HG02885 (cell line): ENCODE measurements around the gene ACOT7.

Experiments
- ATAC-seq: cut with Tn5 transposase; IDR thresholded peaks from one replicate; pipeline ENCODE4 v1.9.1; 2021; ENCODE audit warnings: mild to moderate bottlenecking; ENCODE audit not compliant: unreplicated experiment, poor library complexity

ACOT7 gene

DNA sequence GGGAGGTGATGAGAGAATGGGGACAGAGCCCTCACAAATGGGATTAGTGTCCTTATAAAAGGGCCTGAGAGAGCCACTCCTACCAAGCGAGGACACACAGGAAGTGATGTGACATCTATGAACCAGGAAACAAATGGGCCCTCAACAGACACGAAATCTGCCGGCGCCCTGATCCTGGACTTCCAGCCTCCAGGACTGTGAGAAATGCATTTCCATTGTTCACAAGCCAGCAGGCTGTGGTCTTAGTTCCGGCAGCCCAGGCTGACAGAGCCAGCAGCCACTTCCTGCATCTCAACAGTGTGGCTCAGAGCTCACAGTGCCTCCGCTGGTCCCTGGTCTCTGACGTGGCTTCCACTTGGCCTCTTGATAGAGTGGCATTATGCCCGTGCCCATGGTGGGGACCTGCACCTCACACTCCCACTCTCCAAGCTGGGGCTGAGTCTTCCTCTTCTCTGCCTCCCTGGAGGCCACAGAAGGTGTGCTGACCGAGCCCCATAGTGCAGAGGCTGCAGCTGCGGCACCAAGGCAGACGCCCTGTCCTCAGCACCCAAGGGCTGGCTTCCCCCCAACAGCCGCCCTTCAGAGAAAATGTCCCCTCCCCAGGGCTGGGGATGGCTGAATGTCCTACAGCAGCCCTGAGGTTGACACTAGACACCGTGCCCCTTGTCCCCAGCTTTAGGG is 44.9 kb downstream of the ACOT7 start:
- ATAC-seq, result no peak

GRCh38 chr1:6347641-6348487 is 45.7 kb downstream of the ACOT7 start:
- no peak for ATAC-seq

- no peak for ATAC-seq
Observed at GRCh38 chr1:6345460-6345859, 48.1 kb downstream of the ACOT7 start.

DNA sequence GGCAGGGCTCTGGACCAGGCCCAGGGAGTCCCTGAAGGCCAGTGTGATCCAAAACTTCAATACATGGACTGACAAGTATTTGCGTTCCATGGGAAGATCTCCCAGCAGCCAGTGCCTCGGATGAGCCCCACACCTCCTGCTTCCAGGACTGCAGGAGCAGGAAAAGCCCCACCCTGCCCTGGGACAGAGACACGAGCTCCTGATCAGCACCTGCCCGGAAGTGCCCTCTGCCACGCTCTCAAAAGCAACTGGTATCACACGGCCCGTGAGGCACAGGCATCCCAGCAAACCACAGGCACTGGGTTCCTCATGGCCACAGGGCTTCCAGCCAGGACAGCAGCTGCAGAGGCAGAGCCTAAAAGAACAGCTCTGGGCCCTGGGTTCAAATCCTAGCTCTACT is 48.6 kb downstream of the ACOT7 start:
- no peak for ATAC-seq

DNA sequence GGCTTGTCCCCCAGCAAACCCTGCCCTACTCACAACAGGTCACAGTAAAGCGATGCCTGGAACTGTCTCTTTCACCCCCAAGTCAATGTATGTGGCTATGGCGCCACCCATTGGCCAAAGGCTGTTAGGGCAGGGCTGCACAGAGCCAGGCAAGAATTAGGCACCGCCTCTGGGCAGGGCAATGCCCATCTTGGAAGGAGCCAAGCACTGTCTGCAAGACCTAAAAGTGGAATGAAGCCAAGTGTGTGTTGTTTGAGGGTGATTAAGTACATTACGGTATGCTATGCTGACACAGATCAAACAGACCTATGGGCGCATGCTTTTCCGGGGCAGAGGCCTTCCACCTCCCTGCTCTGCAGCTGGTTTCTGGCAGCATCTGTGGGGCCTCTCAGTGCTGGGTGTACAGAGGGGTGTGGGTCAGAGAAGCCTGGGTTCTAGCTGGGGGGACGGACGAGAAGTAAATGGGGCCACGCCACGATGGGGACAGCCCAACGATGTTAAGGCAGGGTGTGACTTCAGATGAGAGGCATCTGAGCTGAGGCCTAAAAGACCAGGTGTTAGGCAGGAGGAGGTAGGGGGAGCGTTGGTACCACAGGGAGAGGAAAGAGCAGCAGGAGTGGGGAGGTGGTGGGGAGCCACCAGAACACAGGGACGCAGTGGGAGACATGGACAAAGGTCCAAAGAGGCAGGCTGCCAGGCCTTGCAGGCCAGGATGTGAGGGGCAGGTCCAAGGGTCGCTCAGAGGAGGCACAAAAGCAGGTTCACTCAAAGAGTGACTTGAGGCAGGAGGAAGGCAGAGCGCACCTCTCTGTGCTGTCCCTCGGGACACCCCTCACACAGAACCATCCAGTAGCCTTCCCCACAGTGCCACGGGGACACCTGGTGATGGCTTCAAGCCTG is 49.8 kb downstream of the ACOT7 start:
- ATAC-seq, result peak; percentile 49

GRCh38 chr1:6342056-6342455 is 51.5 kb downstream of the ACOT7 start:
- no peak for ATAC-seq

GRCh38 chr1:6338695-6339094 is 54.9 kb downstream of the ACOT7 start:
- no peak for ATAC-seq

GRCh38 chr1:6336776-6337622 is 56.6 kb downstream of the ACOT7 start:
- no peak for ATAC-seq

DNA sequence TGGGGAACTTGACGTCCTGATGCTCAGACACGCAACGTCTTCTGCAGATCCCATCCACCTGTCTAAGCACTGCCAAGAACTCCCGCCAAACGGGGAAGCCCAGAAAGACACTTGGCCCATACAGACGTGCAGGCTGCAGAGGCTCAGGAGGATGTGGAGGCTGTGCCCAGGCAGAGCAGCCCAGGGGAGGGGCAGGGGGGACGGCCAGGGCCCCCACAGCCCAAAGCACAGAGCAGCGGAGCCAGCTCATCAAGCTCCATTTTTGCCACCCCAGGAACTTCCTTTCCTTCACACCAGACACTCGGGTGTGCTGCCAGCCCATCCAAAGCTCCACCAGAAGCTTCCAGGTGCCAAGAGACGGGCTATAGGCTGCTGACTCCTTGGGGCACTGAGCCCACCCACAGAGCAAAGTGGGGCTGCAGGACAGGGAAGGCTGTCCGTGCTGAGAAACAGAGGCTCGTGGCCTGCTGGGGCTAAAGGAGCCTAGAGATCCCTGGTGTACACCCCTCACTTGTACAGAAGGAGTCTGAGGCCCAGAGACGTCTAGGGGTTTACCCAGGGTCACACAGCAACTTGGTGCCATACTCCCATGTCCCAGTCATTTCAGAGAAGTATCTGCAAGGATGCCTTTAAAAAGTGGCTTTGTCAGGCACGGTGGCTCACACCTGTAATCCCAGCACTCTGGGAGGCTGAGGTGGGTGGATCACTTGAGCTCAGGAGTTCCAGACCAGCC is 59.1 kb downstream of the ACOT7 start:
- ATAC-seq, result no peak

DNA sequence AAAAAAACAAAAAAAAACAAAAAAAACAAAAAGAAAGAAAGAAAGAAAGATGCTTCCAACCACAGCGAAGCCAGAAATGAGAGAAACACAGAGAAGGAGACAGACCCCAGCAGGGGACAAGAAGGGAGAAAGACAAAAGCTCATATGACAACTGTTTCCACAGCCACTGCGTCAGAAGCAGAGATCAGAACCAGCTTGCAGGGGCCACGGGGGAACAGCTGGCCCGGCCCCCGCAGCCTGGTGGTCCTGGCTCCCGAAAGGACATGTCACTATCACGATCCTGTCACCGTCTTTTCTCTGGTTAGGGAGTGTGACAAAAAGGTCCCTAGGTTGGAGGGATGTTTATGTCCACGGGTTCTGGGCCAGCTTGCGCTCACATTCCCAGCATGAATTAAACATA is 60.7 kb downstream of the ACOT7 start:
- no peak for ATAC-seq

- no peak for ATAC-seq
Observed at GRCh38 chr1:6331543-6332273, 61.9 kb downstream of the ACOT7 start.

GRCh38 chr1:6330410-6330911 is 63.1 kb downstream of the ACOT7 start:
- ATAC-seq, result no peak

DNA sequence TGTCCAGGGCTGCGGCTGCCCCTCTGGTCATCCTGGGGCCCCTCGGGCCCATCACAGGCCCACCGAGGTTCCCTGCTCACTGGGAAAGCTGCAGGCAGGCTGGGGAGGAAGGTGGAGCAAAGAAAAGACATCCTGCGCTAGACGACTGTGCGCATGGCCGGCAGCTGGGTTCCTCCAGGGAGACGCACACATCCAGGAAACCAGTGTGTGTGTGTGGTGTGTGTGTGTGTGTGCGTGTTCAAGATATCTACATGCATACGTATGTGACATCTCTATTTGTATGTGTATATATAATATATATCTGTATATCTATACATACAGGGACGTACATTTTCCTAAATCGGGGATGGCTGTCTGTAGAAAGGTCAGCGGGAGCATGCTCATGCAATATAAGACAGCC is 63.7 kb downstream of the ACOT7 start:
- no peak for ATAC-seq

GRCh38 chr1:6329396-6329795 is 64.2 kb downstream of the ACOT7 start:
- ATAC-seq, result no peak

DNA sequence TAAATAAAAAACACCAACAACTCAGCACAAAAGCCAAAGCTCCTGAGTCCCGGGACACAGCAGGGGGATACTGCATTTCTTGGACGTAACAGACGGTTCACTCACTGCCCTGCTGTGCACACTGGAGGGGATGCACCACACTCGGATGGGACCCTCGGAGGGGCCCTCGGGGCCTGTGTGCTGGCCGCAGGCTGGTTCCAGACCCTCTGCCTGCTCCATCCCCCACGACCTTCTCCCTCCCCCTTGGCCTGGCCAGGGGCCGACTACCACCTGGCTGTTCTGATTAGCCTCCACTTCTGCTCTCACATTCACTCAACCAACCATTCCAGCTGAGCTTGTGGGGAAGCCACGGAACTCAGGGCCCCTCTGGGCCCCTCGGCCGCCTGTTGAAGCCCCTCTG is 64.9 kb downstream of the ACOT7 start:
- ATAC-seq, result no peak

GRCh38 chr1:6328091-6328490 is 65.5 kb downstream of the ACOT7 start:
- no peak for ATAC-seq

DNA sequence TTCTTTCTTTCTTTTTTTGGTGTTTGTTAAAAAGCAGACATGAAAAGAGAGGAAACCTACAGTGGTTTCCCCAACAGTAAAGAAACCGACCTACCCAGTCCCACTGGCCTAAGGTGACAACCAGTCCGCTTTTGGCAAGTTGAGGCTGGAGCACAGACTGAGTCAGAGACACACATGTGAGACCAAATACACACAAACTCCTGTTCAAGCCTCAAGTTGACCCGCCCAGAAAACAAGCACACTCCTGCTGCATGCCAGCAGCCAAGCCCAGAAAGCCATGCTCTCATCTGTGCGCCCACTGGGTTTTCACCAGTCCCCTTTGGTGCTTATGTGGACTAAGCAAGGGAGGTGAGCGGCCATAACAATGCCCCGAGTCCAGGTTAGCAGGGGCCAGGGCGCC is 68.1 kb downstream of the ACOT7 start:
- ATAC-seq, result no peak

DNA sequence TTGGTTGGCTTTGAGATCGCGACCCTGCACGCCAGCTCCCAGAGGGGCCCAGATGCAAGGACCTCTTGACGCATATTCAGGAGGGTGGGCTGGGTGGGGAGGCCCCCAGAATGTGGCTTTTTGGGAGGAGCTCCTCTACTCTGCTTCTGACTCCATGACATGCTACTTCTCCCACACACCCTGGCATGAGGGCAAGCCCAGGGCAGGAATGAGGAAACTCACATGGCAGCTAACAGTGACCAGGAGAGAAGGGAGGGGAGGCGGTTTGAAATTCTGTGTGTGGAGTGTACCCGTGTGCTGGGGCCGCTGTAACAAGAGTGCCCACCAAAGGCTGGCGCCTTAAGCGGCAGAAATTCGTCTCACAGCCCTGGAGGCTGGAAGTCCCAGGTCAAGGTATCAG is 71.4 kb downstream of the ACOT7 start:
- no peak for ATAC-seq
